NOMO-1 treated with DMSO at 0.1 percent for 48 hours (cell line): ENCODE measurements around the gene KMT2B.
"Not testable (repeated sequence)": the region's sequence is repeated elsewhere in the genome, so short reads cannot be mapped to it uniquely, and the experiment has no call there.

Experiments
- DNase-seq: peaks from one replicate; lab custom pipeline; 2025; ENCODE audit not compliant: unreplicated experiment; lab: John Stamatoyannopoulos, UW

KMT2B gene

GRCh38 chr19:35710784-35711723 lies 6.7 kb upstream of the KMT2B start:
- DNase-seq: no peak

- DNase-seq: no peak
Measured at GRCh38 chr19:35712567-35713505, 5.0 kb upstream of the KMT2B start.

- DNase-seq: no peak
Measured at GRCh38 chr19:35713506-35713850, 4.3 kb upstream of the KMT2B start.

- no peak for DNase-seq
Measured at GRCh38 chr19:35713904-35714495, 3.8 kb upstream of the KMT2B start.

GRCh38 chr19:35714601-35715354 lies 3.0 kb upstream of the KMT2B start:
- no peak for DNase-seq

GRCh38 chr19:35715355-35715809 lies 2.4 kb upstream of the KMT2B start:
- DNase-seq: no peak

GRCh38 chr19:35715981-35716800 lies 1.6 kb upstream of the KMT2B start:
- DNase-seq: no peak

GRCh38 chr19:35716801-35717664 lies 770 bp upstream of the KMT2B start:
- DNase-seq: peak; percentile 95

- DNase-seq: no peak
Measured at GRCh38 chr19:35718345-35719041, 690 bp downstream of the KMT2B start.

- no peak for DNase-seq
Measured at GRCh38 chr19:35719402-35720162, 1.8 kb downstream of the KMT2B start.

GRCh38 chr19:35720163-35720524 lies 2.3 kb downstream of the KMT2B start:
- DNase-seq: no peak

GRCh38 chr19:35720648-35721047 lies 2.8 kb downstream of the KMT2B start:
- DNase-seq: no peak

- DNase-seq: no peak
Measured at GRCh38 chr19:35721374-35721773, 3.6 kb downstream of the KMT2B start.

- DNase-seq: no peak
Measured at GRCh38 chr19:35722461-35722860, 4.7 kb downstream of the KMT2B start.

GRCh38 chr19:35722897-35723296 lies 5.1 kb downstream of the KMT2B start:
- DNase-seq: no peak

- no peak for DNase-seq
Measured at GRCh38 chr19:35723671-35724070, 5.9 kb downstream of the KMT2B start.

- DNase-seq: not testable (repeated sequence)
Measured at GRCh38 chr19:35724132-35724531, 6.3 kb downstream of the KMT2B start.

- no peak for DNase-seq
Measured at GRCh38 chr19:35724560-35724959, 6.8 kb downstream of the KMT2B start.
